Activated T-cell treated with anti-CD3 and anti-CD28 coated beads for 24 hours (primary cell): ENCODE results near the gene ATG2A.

Experiments
- DNase-seq: peaks from one replicate; pipeline ENCODE4 v3.0.0-alpha.2; 2020; ENCODE audit warnings: low read depth

Gene ATG2A

GRCh38 chr11:64870176-64870892, 46.7 kb downstream of the ATG2A start:
- DNase-seq: no peak

- no peak for DNase-seq
Observed at GRCh38 chr11:64869571-64870175, 47.3 kb downstream of the ATG2A start.

GRCh38 chr11:64868904-64869570, 48.0 kb downstream of the ATG2A start:
- no peak for DNase-seq

DNA sequence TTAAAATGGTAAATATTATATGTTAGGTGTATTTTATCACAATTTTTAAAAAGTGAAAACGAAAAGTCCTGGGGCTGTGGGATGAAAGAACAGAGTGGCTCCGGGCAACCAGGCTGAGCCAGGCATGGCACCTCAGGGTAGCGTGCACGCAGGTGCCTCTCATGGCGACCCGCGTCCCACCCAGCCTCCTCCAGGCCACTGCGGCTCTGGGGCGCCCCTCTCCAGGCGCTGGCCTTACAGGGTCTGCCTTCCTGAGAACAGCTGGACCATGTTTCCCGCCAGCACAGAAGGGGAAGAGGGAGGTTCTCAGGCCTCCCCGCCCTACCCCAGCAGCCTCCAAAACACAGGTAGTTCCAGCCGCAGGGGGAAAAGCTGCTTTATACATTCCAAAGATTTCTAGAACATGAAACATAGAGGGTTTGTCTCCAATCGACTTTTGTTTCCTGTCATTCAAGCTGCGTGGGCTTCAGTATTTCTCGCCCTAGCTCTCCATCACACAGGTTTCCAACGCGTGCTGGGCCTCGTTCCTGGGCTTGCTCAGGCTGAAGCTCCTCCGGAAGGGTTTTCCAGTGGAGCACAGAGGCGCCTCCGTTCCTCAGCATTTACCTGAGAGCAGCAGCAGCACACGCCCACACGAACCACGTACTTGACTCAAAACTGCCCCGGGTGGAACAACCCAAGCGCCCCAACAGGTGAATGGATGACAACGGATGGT, 49.1 kb downstream of the ATG2A start:
- no peak for DNase-seq

DNA sequence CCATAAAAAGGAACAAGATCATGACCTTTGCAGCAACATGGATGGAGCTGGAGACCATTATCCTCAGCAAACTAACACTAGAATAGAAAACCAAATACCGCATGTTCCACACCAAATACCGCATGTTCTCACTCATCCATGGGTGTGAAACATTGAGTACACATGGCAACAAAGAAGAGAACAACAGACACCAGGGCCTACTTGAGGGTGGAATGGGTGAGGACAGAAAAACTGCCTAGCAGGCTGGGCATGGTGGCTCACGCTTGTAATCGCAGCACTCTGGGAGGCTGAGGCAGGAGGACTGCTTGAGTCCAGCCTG, 50.9 kb downstream of the ATG2A start:
- no peak for DNase-seq

GRCh38 chr11:64865286-64866172, 51.5 kb downstream of the ATG2A start:
- DNase-seq: no peak

- DNase-seq: peak; percentile 62
Observed at GRCh38 chr11:64864473-64865285, 52.3 kb downstream of the ATG2A start.

DNA sequence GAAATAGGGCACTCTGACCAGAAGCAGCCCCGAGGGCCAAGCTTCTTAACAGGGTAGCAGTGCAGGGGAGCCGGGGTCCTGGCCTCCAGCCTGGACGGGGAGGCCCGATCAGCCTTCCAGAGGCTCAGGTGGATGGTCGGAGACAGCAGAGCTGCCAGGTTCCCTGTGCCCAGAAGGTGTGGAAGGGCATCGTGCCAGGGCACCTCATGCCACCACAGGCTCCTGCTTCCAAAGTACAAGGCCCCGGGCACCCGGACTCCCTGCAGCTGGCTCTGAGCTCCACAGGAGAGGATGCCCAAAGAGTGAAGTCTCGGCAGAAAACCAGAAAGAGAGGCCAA, 52.9 kb downstream of the ATG2A start:
- DNase-seq: no peak

- DNase-seq: no peak
Observed at GRCh38 chr11:64863391-64864060, 53.5 kb downstream of the ATG2A start.

DNA sequence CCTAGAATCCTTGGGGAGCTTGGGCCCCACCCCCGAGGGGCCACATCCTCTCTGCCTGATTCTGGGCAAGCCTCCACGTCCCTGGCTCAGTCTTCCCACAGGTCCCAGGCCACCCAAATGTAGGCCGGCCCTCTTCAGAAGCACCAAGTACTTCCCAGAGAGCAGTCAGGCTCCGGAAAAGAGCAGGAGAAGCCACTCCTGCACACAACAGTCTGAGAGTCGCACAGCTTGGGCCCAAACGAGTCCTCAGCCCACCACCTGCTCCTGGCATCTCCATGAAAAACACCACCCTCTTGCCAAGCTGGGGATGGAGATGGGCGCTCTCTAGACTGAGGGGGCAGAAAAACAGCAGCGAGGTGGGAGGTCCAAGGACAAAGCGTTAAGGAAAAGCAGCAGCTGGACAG, 54.0 kb downstream of the ATG2A start:
- DNase-seq: no peak

DNA sequence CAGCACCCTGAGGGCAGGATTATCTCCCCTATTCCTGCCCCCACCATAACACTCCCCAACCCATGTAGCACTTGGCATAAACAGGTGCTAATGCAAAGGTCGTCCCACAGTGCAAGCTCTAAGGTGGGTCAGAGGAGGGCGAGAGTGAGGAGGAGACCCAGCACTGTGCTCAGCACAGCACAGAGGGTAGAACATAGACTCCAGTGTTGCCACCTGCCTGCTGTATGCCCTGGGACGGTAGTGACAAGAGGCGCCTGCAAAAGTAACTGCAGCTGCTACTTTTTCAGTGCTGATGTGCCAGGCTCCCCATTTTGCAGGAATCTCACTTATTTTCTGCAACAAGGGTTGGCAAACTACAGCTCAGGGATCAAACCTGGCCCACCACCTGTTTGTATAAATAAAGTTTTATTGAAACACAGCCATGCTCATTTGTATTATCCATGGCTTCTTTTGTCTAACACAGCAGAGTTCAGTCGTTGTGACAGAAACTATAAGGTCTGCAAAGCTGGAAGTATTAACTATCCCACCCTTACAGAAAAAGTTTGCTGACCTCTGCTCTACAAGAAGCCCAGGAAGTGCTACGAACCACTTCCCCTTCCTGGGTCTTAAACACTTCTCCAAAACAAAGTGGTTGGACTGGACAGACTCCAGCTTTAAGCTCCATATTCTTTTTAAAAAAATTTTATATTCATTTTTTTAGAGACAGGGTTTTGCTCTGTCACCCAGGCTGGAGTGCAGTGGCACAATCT, 55.6 kb downstream of the ATG2A start:
- no peak for DNase-seq

GRCh38 chr11:64859542-64860414, 57.2 kb downstream of the ATG2A start:
- peak; percentile 57 for DNase-seq

DNA sequence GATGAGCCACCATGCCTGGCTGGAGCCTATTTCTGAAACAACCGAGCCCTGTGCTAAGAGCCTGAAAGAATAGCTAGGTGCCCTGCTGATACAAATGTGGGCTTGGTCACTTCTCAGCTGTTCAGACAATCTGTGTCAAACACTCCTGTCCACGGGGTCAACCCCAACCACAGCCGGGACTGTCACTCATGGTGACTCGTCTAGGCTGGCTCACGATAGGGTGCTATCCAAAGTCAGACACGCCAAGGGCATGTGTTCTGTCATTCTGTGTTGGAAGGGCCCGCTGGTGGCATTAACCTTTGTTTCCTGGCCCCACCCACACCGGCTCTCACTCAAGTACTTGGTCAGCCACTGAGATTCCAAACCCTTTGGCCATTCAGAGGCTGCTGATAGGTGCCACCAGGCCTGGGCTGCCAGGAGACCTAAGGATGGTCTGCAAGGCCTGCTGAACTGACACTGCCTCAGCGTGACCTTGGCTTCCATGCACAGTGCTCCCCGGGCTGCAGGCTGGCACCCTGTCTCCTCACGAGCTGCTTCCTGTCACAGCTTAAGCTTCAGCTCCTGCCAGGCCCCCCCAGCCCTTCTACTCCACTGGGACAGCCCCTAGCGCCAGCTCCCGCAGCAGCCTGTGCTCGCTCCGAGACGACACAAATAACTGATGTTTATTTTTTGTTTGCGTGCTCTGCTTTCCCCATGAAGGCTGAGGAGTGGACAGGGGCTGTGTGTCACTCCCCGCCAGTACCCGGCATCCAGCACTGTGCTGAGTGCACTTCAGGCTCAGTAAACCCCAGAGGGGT, 58.3 kb downstream of the ATG2A start:
- DNase-seq: no peak

DNA sequence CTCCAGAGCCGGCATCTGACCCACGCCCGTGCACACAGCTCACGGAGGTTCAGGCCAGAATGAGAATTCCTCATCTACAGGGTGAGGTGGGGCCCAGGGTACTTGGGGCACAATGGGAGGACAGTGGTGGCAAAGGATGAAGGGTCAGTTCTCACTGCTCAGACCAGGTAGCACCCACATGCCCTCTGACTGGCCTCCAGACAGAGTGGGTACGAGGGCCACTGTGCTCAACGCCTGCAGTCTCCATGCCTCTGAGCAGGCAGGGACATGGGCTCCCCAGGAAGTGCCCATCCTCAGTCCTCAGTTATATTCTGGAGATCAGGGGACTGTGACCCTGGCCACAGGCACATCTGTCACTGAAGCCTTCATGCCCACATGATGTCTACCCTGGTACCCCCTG, 59.5 kb downstream of the ATG2A start:
- DNase-seq: no peak

- DNase-seq: peak; percentile 63
Observed at GRCh38 chr11:64856382-64857227, 60.4 kb downstream of the ATG2A start.

DNA sequence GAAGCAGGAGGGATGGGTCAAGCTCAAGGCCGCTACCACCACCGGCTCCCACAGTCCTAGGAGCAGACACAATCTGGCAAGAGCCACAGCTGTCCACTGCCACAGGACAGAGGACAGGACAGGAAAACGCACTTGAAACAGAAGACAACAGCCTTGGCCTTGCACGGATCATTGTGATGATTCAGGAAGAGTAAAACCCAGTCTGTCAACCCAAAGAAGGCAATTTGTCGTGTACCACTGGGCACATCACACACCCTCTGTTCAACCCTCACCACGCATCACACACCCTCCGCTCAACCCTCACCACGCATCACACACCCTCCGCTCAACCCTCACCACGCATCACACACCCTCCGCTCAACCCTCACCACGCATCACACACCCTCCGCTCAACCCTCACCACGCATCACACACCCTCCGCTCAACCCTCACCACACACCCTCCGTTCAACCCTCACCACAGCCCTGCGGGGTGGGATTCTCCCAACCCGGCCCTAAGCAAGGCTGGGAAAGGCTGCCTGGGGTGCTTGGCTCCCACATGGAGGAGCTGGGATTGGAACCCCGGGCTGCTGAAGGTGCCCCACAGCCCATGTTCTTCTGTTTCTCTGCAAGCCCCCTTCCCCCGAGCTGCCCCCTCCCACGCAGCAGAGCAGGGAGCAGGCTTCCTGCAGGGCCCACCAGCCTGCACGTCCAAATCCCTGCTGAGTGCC, 61.3 kb downstream of the ATG2A start:
- no peak for DNase-seq
